Trophoblast cell (in vitro differentiated cells and primary cell): ENCODE data around the gene SPAG16.

Source experiments
- DNase-seq, 2 donors: peaks; one replicate each; pipeline ENCODE4 v3.0.0-alpha.2; 2016
- H2AFZ ChIP-seq: 2 replicates; pipeline ENCODE4 v1.6.1; 2013; ENCODE audit warnings: low read length, moderate library complexity, mild to moderate bottlenecking; ENCODE audit not compliant: insufficient read depth, poor library complexity
- H2AK5ac ChIP-seq: 2 replicates; pipeline ENCODE4 v1.6.1; 2013; ENCODE audit warnings: mild to moderate bottlenecking, low read length
- H2BK120ac ChIP-seq: 2 replicates; pipeline ENCODE4 v1.6.1; 2013; ENCODE audit warnings: low read length, mild to moderate bottlenecking, moderate library complexity; ENCODE audit not compliant: insufficient read depth, poor library complexity
- H2BK12ac ChIP-seq: 2 replicates; pipeline ENCODE4 v1.6.1; 2013; ENCODE audit warnings: mild to moderate bottlenecking, low read length, moderate library complexity
- H2BK5ac ChIP-seq: 2 replicates; pipeline ENCODE4 v1.6.1; 2013; ENCODE audit warnings: low read length, low read depth, moderate library complexity, mild to moderate bottlenecking; ENCODE audit not compliant: poor library complexity
- H3K14ac ChIP-seq: 2 replicates; pipeline ENCODE4 v1.6.1; 2013; ENCODE audit warnings: mild to moderate bottlenecking, low read length
- H3K18ac ChIP-seq: 2 replicates; pipeline ENCODE4 v1.6.1; 2013; ENCODE audit warnings: mild to moderate bottlenecking, low read length
- H3K23ac ChIP-seq: 2 replicates; pipeline ENCODE4 v1.6.1; 2013; ENCODE audit warnings: low read length
- H3K27ac ChIP-seq: 2 replicates; pipeline ENCODE4 v1.5.1; 2013; ENCODE audit warnings: low read depth, mild to moderate bottlenecking, inconsistent platforms, low read length, moderate library complexity
- H3K27me3 ChIP-seq: 2 replicates; pipeline ENCODE4 v1.6.1; 2013; ENCODE audit warnings: inconsistent platforms, mild to moderate bottlenecking, low read length, moderate library complexity; ENCODE audit not compliant: insufficient read depth
- H3K36me3 ChIP-seq, 2 experiments: 1 replicate in 1 of 2; 2 replicates in 1 of 2; pipeline ENCODE4 v1.6.1; 2013; ENCODE audit warnings: low read length in 2 of 2, mild to moderate bottlenecking in 2 of 2, moderate library complexity in 1 of 2; ENCODE audit not compliant: insufficient read depth in 2 of 2, control insufficient read depth in 1 of 2
- H3K4ac ChIP-seq: 2 replicates; pipeline ENCODE4 v1.6.1; 2013; ENCODE audit warnings: low read depth, mild to moderate bottlenecking, low read length, moderate library complexity
- H3K4me1 ChIP-seq, 2 experiments: 1 replicate in 1 of 2; 2 replicates in 1 of 2; pipeline ENCODE4 v1.6.1; 2013; ENCODE audit warnings: low read length in 2 of 2, mild to moderate bottlenecking in 2 of 2, moderate library complexity in 1 of 2; ENCODE audit not compliant: insufficient read depth in 2 of 2, control insufficient read depth in 1 of 2
- H3K4me2 ChIP-seq: 2 replicates; pipeline ENCODE4 v1.6.1; 2013; ENCODE audit warnings: inconsistent platforms, mild to moderate bottlenecking, low read length, moderate library complexity
- H3K4me3 ChIP-seq: 2 replicates; pipeline ENCODE4 v1.5.1; 2013; ENCODE audit warnings: mild to moderate bottlenecking, low read depth, low read length, inconsistent platforms
- H3K79me1 ChIP-seq: one replicate; pipeline ENCODE4 v1.6.1; 2013; ENCODE audit warnings: low read length
- H3K79me2 ChIP-seq: 2 replicates; pipeline ENCODE4 v1.6.1; 2013; ENCODE audit warnings: low read length, mild to moderate bottlenecking; ENCODE audit not compliant: control insufficient read depth, insufficient read depth, poor library complexity
- H3K9ac ChIP-seq: 2 replicates; pipeline ENCODE4 v1.6.1; 2013; ENCODE audit warnings: mild to moderate bottlenecking, low read length
- H3K9me3 ChIP-seq: 2 replicates; pipeline ENCODE4 v1.6.1; 2013; ENCODE audit warnings: low read depth, mild to moderate bottlenecking, control low read depth, inconsistent platforms, low read length; ENCODE audit not compliant: insufficient read depth
- H4K12ac ChIP-seq: 2 replicates; pipeline ENCODE4 v1.6.1; 2013; ENCODE audit warnings: low read depth, mild to moderate bottlenecking, low read length, moderate library complexity
- H4K8ac ChIP-seq: 2 replicates; pipeline ENCODE4 v1.6.1; 2013; ENCODE audit warnings: low read depth, mild to moderate bottlenecking, low read length, moderate library complexity
- H4K91ac ChIP-seq: one replicate; pipeline ENCODE4 v1.6.1; 2013; ENCODE audit warnings: low read depth, mild to moderate bottlenecking, low read length, moderate library complexity
- WGBS: extraction: QIAGEN DNeasy Blood & Tissue Kit; methylation state at CpG from one replicate; pipeline ENCODE4 v1.1.7; 2013; ENCODE audit warnings: missing lambda C conversion rate; ENCODE audit not compliant: insufficient read length, insufficient coverage; ENCODE audit errors: extremely low coverage; 5-methylcytosine and 5-hydroxymethylcytosine counted together

The SPAG16 gene

DNA sequence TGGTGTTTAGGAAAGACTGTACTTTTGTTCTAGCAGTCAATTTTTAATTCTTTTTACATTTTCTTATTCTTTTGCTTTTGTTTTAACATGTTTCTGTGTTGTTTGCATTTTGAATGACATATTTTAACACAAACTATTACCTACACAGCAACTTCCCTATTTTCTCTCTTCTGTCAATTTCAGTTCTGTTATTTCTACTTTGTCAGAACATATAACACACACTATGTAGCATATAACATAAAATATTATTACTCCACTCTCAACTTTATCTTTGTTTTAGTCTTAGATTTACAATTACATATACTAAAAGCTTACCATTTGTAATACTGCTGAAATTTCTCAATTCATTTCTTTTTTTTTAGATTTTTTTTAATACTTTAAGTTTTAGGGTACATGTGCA is 753.9 kb downstream of the SPAG16 start:
- no peak overlapping the region for H4K12ac ChIP-seq
- H3K4me1 ChIP-seq = no peaks in the 10 kb centered on the region
- no peak overlapping the region for H3K27ac ChIP-seq
- H3K4me2 ChIP-seq = no peak overlapping the region
- H2AK5ac ChIP-seq = no peak overlapping the region
- no peaks in the 10 kb centered on the region for H3K79me1 ChIP-seq
- DNase-seq = no peak
- no peak overlapping the region for H3K14ac ChIP-seq
- no peak overlapping the region for H3K4me3 ChIP-seq
- H4K8ac ChIP-seq = no peak overlapping the region
- no peak overlapping the region for H3K18ac ChIP-seq
- no peak overlapping the region for H2BK120ac ChIP-seq
- H3K9me3 ChIP-seq = peaks cover 2% of the 10 kb centered on the region
- H3K9ac ChIP-seq = no peak overlapping the region
- H3K27me3 ChIP-seq = no peaks in the 10 kb centered on the region
- no peak overlapping the region for H2BK5ac ChIP-seq
- H2AFZ ChIP-seq = no peak overlapping the region
- H3K4ac ChIP-seq = no peak overlapping the region
- H3K23ac ChIP-seq = no peak overlapping the region
- peaks cover 2% of the 10 kb centered on the region in 2 experiments for H3K36me3 ChIP-seq
- no peak overlapping the region for H4K91ac ChIP-seq
- H3K79me2 ChIP-seq = no peaks in the 10 kb centered on the region
- H2BK12ac ChIP-seq = no peak overlapping the region

GRCh38 chr2:214050731-214051130 is 766.5 kb downstream of the SPAG16 start:
- DNase-seq = no peak
- H4K8ac ChIP-seq = no peak overlapping the region
- peaks cover 0 to 2% of the 10 kb centered on the region in 2 experiments for H3K4me1 ChIP-seq
- H4K91ac ChIP-seq = no peak overlapping the region
- H3K14ac ChIP-seq = no peak overlapping the region
- no peak overlapping the region for H2BK12ac ChIP-seq
- H3K23ac ChIP-seq = no peak overlapping the region
- H3K9me3 ChIP-seq = no peaks in the 10 kb centered on the region
- H3K4me2 ChIP-seq = no peak overlapping the region
- H4K12ac ChIP-seq = no peak overlapping the region
- no peaks in the 10 kb centered on the region for H3K27me3 ChIP-seq
- no peak overlapping the region for H3K18ac ChIP-seq
- WGBS = no CpG with 5 or more reads among the region's 2 CpGs
- H2BK5ac ChIP-seq = no peak overlapping the region
- no peak overlapping the region for H3K4me3 ChIP-seq
- H2BK120ac ChIP-seq = no peak overlapping the region
- H2AFZ ChIP-seq = no peak overlapping the region
- H3K79me2 ChIP-seq = no peaks in the 10 kb centered on the region
- H3K36me3 ChIP-seq = no peaks in the 10 kb centered on the region
- no peaks in the 10 kb centered on the region for H3K79me1 ChIP-seq
- H2AK5ac ChIP-seq = no peak overlapping the region
- H3K27ac ChIP-seq = no peak overlapping the region
- H3K4ac ChIP-seq = no peak overlapping the region
- H3K9ac ChIP-seq = no peak overlapping the region

DNA sequence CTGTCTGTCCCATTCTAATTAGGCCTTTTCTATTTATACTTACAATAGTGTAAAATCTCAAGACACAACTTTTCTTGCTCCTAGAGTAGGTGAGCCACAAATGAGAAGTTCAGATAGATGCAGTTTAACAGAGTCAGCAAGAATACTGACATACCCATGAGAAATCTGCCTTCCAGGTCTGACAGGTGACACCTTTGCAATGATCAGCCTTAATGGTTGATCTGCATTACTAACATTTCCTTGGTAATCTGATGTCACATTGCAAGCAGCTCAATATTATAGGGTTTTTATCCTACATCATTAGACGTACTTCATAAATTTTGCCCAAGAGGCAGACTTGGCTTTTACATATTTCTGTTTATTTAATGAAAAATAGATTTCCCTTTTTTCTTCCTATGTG is 767.3 kb downstream of the SPAG16 start:
- Histone ChIP-seq H3K27ac (no peak overlapping the region), H2BK12ac (no peak overlapping the region), H3K4me2 (no peak overlapping the region), H3K79me2 (no peaks in the 10 kb centered on the region), H3K79me1 (no peaks in the 10 kb centered on the region), H2BK5ac (no peak overlapping the region), H3K14ac (no peak overlapping the region), H3K4me3 (no peak overlapping the region), H3K23ac (no peak overlapping the region), H4K91ac (no peak overlapping the region), H2BK120ac (no peak overlapping the region), H3K4ac (no peak overlapping the region), H3K9ac (no peak overlapping the region), H2AFZ (no peak overlapping the region), H3K9me3 (no peaks in the 10 kb centered on the region), H3K4me1 (peaks cover 0 to 2% of the 10 kb centered on the region in 2 experiments), H4K8ac (no peak overlapping the region), H3K27me3 (no peaks in the 10 kb centered on the region), H4K12ac (no peak overlapping the region), H2AK5ac (no peak overlapping the region), H3K18ac (no peak overlapping the region), H3K36me3 (no peaks in the 10 kb centered on the region)
- no CpG with 5 or more reads among the region's 1 CpG for WGBS
- no peak for DNase-seq

GRCh38 chr2:214052235-214052634 is 768.0 kb downstream of the SPAG16 start:
- Histone ChIP-seq H2AK5ac (no peak overlapping the region), H3K18ac (no peak overlapping the region), H4K8ac (no peak overlapping the region), H3K36me3 (no peaks in the 10 kb centered on the region), H3K79me2 (no peaks in the 10 kb centered on the region), H3K4me2 (no peak overlapping the region), H3K27me3 (no peaks in the 10 kb centered on the region), H3K27ac (no peak overlapping the region), H3K9me3 (no peaks in the 10 kb centered on the region), H3K23ac (no peak overlapping the region), H3K4me1 (peaks cover 0 to 2% of the 10 kb centered on the region in 2 experiments), H3K9ac (no peak overlapping the region), H2BK5ac (no peak overlapping the region), H2BK12ac (no peak overlapping the region), H3K4me3 (no peak overlapping the region), H3K14ac (no peak overlapping the region), H3K79me1 (no peaks in the 10 kb centered on the region), H4K12ac (no peak overlapping the region), H4K91ac (no peak overlapping the region), H2AFZ (no peak overlapping the region), H2BK120ac (no peak overlapping the region), H3K4ac (no peak overlapping the region)
- no CpG with 5 or more reads among the region's 5 CpGs for WGBS
- no peak for DNase-seq
